AML-193 (cell line): ENCODE measurements around the gene CISTR.
"Not testable (repeated sequence)": the region's sequence is repeated elsewhere in the genome, so short reads cannot be mapped to it uniquely, and the experiment has no call there.

Experiments
- DNase-seq, 2 experiments: peaks; one replicate each; lab custom pipeline; 2025; lab: John Stamatoyannopoulos, UW

The CISTR gene

GRCh38 chr12:53762793-53763192, 11.0 kb upstream of the CISTR start:
- not testable (repeated sequence) for DNase-seq

DNA sequence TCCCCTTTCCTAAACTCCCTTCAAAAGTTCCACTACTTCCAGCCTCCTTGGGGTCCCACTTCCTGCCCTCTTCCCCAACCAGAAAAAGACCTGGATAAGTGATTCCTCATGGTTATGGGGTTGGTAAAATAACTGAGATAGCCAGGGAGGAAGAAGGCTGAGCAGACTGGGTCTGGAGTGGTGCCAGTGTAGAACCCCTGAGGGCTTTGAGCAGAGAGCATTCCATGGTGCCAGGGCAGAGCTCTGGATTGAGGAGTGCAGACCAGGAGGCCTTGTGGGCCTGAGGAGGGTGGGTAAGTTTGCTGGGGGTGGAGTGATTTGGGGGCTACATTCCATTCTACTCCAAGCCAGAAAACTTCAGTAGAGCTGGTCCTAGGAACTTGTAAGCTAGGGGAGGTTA, 9.5 kb upstream of the CISTR start:
- no peak for DNase-seq

GRCh38 chr12:53759261-53759660, 7.5 kb upstream of the CISTR start:
- no peak for DNase-seq

- DNase-seq: no peak
Measured at GRCh38 chr12:53758730-53759103, 6.9 kb upstream of the CISTR start.

DNA sequence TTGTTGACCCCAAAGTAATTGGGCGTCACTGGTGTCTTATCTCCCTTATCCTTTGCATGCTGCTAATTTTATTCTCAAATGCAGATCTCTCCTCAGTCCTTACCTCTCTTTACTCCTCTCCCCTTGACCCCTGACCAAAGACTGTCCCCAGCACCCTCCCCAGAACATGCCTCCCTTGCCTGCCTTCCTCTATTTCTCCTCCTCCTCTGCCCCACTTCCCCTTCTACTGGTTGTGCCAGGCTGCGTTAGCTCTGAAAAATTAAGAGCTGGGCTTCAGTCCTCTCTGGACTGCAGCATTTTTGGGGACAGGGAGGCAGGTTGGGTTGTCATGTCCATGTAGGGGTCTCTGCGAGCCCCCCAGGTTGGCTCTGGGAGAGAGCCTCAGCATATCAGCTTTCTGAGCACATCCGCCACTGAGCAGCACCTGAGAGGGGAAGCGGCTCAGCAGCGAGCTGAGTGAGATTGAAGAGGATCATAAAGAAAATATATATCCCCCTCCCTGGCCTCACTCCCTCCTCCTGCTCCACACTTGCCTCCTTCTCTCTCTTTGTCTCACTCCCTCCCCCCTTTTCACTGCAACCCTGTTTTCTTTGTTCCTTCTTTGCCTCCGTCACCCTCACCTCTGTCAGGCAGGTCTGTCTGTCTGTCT, 6.4 kb upstream of the CISTR start:
- peak in 1 of 2 experiments; percentile 46 for DNase-seq

- DNase-seq: peak; percentile 61 to 64
Measured at GRCh38 chr12:53757101-53757770, 5.5 kb upstream of the CISTR start.

DNA sequence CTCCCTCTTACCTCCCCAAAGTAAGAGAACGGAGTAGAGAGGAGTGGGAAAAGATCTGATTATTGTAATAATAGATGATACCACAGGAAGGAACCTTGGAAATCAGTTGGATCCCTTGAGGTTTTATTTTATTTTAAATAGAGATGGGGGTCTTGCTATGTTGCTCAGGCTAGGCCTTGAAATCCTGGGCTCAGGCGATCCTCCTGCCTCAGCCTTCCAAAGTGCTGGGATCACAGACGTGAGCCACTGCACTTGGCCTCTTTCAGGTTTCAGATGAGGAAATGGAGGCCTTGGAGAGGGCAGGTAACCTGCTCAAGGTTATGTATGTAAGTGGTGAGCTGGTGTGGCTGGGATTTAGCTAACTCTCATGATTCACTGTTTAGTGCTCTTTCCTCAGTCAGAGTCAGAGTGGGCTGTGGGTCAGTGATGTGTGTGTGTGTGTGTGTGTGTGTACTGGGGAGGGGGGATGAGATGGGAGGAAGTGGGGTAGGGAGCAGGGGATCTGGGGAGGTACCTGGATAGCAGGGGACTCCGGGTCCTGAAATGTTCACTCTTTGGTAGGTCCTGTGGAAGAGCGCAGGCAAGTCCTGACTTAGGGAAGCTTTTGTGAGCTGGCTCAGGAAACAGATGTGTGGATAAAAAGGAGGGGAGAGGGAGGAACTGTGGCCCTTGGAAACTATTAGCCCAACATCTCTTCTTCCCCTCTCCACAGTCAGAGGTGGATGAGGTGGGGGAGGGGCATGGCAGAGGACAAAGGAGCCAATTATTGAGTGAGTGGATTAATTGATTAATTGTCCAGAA, 4.7 kb upstream of the CISTR start:
- DNase-seq: no peak

DNA sequence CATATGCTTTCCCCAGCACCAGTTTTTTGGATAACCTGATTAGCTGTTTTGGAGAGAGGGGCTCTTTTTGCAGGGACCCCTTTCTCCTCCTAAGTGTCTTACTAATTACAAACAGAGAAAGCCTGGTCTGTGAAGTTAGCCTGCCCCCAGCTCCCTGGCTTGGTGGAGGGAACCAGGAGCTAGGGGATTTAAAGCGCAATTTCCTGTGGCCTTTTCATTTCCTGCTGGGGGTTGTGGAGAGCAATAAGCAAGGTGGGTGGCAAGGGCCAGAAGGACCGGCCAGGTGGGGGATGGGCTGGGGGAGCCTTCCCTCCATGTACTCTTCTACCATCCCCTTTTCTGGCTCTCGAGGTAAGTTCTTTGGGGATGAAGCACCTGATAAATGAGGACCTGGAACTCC, 4.1 kb upstream of the CISTR start:
- no peak for DNase-seq

DNA sequence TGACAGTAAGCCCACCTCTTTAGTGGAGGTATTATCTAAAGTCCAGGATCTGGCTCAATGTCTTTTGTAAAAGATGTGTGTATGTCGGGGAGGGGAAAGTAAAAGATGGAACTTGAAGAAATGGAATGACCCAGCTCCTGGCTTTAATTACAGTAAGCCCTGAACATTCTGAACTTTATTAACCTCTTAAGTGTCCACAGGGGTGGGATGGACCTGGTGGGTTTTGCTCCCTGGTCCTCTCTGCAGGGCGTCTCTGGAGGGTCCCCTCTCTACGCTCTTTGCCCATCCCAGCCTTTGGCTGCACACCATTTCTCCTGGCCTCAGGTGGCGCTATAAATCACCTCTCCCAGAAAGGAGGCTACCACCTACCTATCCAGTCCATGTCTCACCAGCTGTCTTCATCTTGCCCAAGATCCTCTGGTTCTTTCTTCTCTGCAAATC, 3.7 kb upstream of the CISTR start:
- DNase-seq: no peak

- no peak for DNase-seq
Measured at GRCh38 chr12:53754633-53755264, 3.0 kb upstream of the CISTR start.

DNA sequence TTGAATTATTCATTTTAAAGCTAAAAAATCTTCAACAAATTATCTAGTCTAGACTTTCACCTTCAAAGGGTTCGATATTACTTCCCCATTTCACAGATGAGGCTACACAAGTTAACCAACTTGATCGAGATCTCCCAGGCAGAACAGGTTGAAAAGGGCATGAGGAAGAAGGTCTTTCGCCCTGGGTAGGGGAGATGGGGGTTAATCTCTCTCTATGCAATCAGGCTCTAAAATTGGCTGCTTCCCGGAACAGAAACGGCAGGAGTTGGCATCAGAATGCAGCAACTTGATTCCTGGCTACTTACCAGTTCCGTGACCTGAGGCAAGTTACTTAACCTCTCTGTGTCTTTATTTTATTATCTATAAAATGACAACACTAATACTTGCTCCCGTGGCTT, 2.4 kb upstream of the CISTR start:
- DNase-seq: no peak

DNA sequence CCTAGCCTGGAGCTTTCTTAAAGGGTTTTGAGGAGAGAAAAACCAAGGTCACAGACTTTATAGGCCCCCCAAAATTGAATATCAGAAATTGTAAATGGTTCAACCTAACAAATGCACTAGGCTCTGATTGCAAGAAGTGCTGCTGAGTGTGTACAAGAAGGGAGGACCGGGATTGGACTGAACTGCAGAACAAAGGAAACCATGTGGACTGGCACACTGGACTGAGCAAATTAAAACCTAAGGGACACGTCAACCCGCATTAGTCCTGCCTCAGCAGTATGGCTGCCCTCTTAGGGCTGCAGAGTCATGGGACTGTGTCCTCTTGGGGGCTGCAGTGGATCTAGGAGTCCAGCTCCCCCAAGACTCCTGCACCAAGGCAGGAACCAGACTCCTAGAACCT, 842 bp upstream of the CISTR start:
- no peak for DNase-seq

DNA sequence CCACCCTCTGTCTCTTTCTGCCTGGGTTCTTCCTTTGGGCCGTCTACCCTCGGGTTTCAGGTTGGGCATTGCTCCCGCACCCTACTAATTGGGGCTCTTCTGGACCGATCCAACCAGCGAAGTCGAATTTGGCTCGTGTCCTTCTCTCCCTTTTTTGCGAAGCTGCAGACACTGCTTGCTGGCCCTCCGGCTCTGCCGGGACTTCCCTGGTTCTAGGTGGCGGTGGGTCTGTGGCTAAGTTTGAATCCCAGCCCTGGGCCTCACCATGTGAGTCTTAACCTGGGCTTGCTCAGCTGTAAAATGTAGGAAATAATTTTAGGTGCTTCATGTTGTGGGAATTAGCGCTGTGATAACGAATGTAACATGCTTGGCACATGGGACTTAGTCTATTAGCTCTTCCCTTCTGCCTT, 418 bp upstream of the CISTR start:
- DNase-seq: no peak

DNA sequence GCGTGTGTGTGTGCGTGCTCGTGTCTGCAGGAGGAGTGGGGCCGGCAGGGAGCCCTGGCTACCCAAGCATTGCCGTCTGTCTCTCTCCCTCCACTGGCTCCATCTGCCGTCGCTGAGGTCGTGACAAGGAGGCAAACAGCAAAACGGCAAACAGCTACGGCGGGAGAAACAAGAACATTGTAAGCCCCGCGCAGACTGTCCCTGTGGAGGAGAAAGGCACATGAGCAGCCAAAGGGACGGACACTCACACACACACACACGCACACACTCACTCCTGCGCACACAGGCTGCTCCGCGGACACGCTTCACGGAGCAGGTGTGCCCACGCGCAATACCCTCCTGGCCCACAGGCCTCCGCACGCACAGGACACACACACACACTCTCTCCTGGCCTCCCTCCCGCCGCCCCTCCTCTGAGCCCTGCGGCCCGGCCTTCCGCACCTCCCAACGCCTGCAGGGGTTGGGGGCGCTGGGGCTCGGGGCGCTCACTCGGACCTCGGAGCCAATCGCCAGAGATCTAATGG, 905 bp downstream of the CISTR start:
- DNase-seq: no peak

DNA sequence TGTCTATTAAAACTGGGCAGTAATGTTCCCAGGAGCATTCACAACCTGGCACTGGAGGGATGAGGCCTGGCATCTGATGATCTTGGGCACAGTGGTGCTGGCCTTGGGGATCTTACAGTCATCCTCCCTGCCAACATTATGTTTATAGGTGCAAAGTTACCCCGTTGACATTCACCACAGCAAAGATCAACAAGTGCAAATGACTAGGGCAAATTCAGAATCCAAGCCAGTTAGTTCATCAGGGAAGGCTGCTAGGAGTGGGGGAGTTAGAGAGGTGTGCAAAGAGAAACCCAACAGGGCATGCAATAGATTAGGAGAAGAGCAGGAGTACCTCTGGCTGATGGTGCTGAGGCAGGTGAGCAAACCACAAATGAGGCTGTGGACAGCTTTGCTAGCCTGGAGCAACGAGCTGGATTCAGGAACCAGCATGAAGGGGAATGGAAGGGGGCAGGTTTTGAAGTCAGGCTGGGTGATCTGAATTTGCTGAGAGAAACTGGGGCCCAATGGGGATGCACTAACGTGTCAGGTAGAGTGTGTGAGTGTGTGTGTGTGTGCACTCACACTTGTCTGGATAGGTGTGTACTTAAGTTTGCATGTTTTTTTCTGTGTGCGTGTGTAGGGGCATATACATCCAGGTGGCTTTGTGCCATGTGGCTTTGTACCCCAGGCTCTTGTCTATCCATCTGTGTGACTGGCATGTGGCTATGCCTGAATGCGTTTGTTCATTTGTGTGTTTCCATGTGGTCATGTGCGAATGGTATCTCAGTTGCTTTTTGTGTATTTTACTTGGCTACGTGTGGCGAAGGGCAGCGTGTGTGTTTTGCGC, 1.6 kb downstream of the CISTR start:
- DNase-seq: no peak

- DNase-seq: no peak
Measured at GRCh38 chr12:53748072-53748840, 3.5 kb downstream of the CISTR start.

- DNase-seq: no peak
Measured at GRCh38 chr12:53747095-53747494, 4.7 kb downstream of the CISTR start.

- peak; percentile 76 to 79 for DNase-seq
Measured at GRCh38 chr12:53746592-53747092, 5.1 kb downstream of the CISTR start.

- DNase-seq: no peak
Measured at GRCh38 chr12:53744751-53745150, 7.0 kb downstream of the CISTR start.

- no peak for DNase-seq
Measured at GRCh38 chr12:53744130-53744441, 7.7 kb downstream of the CISTR start.
